ENCODE measurements around the gene ITGAE.

The ITGAE gene

GRCh38 chr17:3782751-3783150 lies 18.2 kb downstream of the ITGAE start:
- DNase-seq (ENCODE audit: low read depth), result no peak
- no peak for TF ChIP-seq CTCF (IDR thresholded peaks at IDR 0.05; ENCODE audit: control insufficient read depth, insufficient read depth, low read depth, low read length, missing control alignments)
- no peak overlapping the region for H3K4me3 ChIP-seq (ENCODE audit: control insufficient read depth, low read depth, low read length)

GRCh38 chr17:3780986-3781385 lies 20.0 kb downstream of the ITGAE start:
- H3K4me3 ChIP-seq (ENCODE audit: control insufficient read depth, low read depth, low read length), result no peak overlapping the region
- DNase-seq (ENCODE audit: low read depth), result no peak
- TF ChIP-seq CTCF (IDR thresholded peaks at IDR 0.05; ENCODE audit: control insufficient read depth, insufficient read depth, low read depth, low read length, missing control alignments), result no peak

- no peak for TF ChIP-seq CTCF (IDR thresholded peaks at IDR 0.05; ENCODE audit: control insufficient read depth, insufficient read depth, low read depth, low read length, missing control alignments)
- no peak for DNase-seq (ENCODE audit: low read depth)
- H3K4me3 ChIP-seq (ENCODE audit: control insufficient read depth, low read depth, low read length), result no peak overlapping the region
These were observed 23.4 kb downstream of the ITGAE start for GRCh38 chr17:3777366-3778120.

GRCh38 chr17:3773966-3774365 lies 27.0 kb downstream of the ITGAE start:
- no peak for DNase-seq (ENCODE audit: low read depth)
- TF ChIP-seq CTCF (IDR thresholded peaks at IDR 0.05; ENCODE audit: control insufficient read depth, insufficient read depth, low read depth, low read length, missing control alignments), result no peak
- H3K4me3 ChIP-seq (ENCODE audit: control insufficient read depth, low read depth, low read length), result no peak overlapping the region

GRCh38 chr17:3773511-3773910 lies 27.5 kb downstream of the ITGAE start:
- TF ChIP-seq CTCF (IDR thresholded peaks at IDR 0.05; ENCODE audit: control insufficient read depth, insufficient read depth, low read depth, low read length, missing control alignments), result no peak
- no peak overlapping the region for H3K4me3 ChIP-seq (ENCODE audit: control insufficient read depth, low read depth, low read length)
- DNase-seq (ENCODE audit: low read depth), result no peak

GRCh38 chr17:3772764-3773163 lies 28.2 kb downstream of the ITGAE start:
- TF ChIP-seq CTCF (IDR thresholded peaks at IDR 0.05; ENCODE audit: control insufficient read depth, insufficient read depth, low read depth, low read length, missing control alignments), result no peak
- H3K4me3 ChIP-seq (ENCODE audit: control insufficient read depth, low read depth, low read length), result no peak overlapping the region
- no peak for DNase-seq (ENCODE audit: low read depth)
